ENCODE data around the gene NFKB2.

Gene NFKB2

GRCh38 chr10:102399217-102400021, 3.9 kb downstream of the NFKB2 start:
- H3K27ac ChIP-seq = peak overlapping the region; percentile 74

GRCh38 chr10:102400076-102400475, 4.6 kb downstream of the NFKB2 start:
- H3K27ac ChIP-seq = peak overlapping the region; percentile 74
- TF ChIP-seq CTCF (IDR thresholded peaks at IDR 0.05) (no peak), ZFX (IDR thresholded peaks at IDR 0.05; ENCODE audit: borderline replicate concordance) (no peak)

More at GRCh38 chr10:102399217-102400021, 3.9 kb downstream of the NFKB2 start:
- TF ChIP-seq ZFX (IDR thresholded peaks at IDR 0.05; ENCODE audit: borderline replicate concordance) (no peak), CTCF (IDR thresholded peaks at IDR 0.05) (peak; percentile 97)

- TF ChIP-seq CTCF (IDR thresholded peaks at IDR 0.05) (no peak), ZFX (IDR thresholded peaks at IDR 0.05; ENCODE audit: borderline replicate concordance) (no peak)
- H3K27ac ChIP-seq = peak overlapping the region; percentile 74; the same call in 1 of the 2 replicates
Measured at GRCh38 chr10:102400598-102401341, 5.3 kb downstream of the NFKB2 start.

- H3K27ac ChIP-seq = peak overlapping the region; percentile 39
- TF ChIP-seq CTCF (IDR thresholded peaks at IDR 0.05) (no peak), ZFX (IDR thresholded peaks at IDR 0.05; ENCODE audit: borderline replicate concordance) (no peak)
Measured at GRCh38 chr10:102401342-102401654, 5.8 kb downstream of the NFKB2 start.

- H3K27ac ChIP-seq = peak overlapping the region; percentile 39
- TF ChIP-seq ZFX (IDR thresholded peaks at IDR 0.05; ENCODE audit: borderline replicate concordance) (no peak), CTCF (IDR thresholded peaks at IDR 0.05) (no peak)
Measured at GRCh38 chr10:102401735-102402511, 6.4 kb downstream of the NFKB2 start.

GRCh38 chr10:102402512-102402896, 7.0 kb downstream of the NFKB2 start:
- no peak for TF ChIP-seq ZFX (IDR thresholded peaks at IDR 0.05; ENCODE audit: borderline replicate concordance)
- no peak for TF ChIP-seq CTCF (IDR thresholded peaks at IDR 0.05)
- peak overlapping the region; percentile 39 for H3K27ac ChIP-seq

Measured in 22Rv1 (cell line).